Astrocyte (in vitro differentiated cells and primary cell): ENCODE results near the gene FEM1A. TPM values are rescaled to one million over a fixed set of nuclear protein-coding genes. Genes with fewer than 3 reads are reported as not detected.

Experiments
- DNase-seq: peaks from one replicate; pipeline ENCODE4 v3.0.0-alpha.2; 2010; ENCODE audit warnings: low read depth
- FAIRE-seq: peaks from 2 replicates; lab custom pipeline; 2011; peaks lifted over from hg19 to GRCh38; lab: Jason Lieb, UNC
- H2AFZ ChIP-seq: 2 replicates; pipeline ENCODE4 v1.6.0; 2012; ENCODE audit warnings: low read depth, low read length, inconsistent platforms
- H3K27ac ChIP-seq: 2 replicates; pipeline ENCODE4 v1.5.1; 2011; ENCODE audit warnings: low read depth, low read length, inconsistent platforms
- H3K27me3 ChIP-seq: 2 replicates; pipeline ENCODE4 v1.6.0; 2011; ENCODE audit warnings: low read length, inconsistent platforms; ENCODE audit not compliant: insufficient read depth
- H3K36me3 ChIP-seq: 2 replicates; pipeline ENCODE4 v1.5.1; 2011; ENCODE audit warnings: low read length, inconsistent platforms; ENCODE audit not compliant: insufficient read depth
- H3K4me1 ChIP-seq: 2 replicates; pipeline ENCODE4 v1.5.1; 2011; ENCODE audit warnings: low read length, inconsistent platforms; ENCODE audit not compliant: insufficient read depth
- H3K4me2 ChIP-seq: 2 replicates; pipeline ENCODE4 v1.6.0; 2012; ENCODE audit warnings: low read length, inconsistent platforms
- H3K4me3 ChIP-seq: 2 replicates; pipeline ENCODE4 v1.5.1; 2011; ENCODE audit warnings: low read depth, mild to moderate bottlenecking, low read length, inconsistent platforms; ENCODE audit not compliant: insufficient read depth
- H3K79me2 ChIP-seq: 2 replicates; pipeline ENCODE4 v1.6.0; 2012; ENCODE audit warnings: mild to moderate bottlenecking, low read length, inconsistent platforms; ENCODE audit not compliant: insufficient read depth
- H3K9ac ChIP-seq: 2 replicates; pipeline ENCODE4 v1.6.0; 2012; ENCODE audit warnings: mild to moderate bottlenecking, low read length, inconsistent platforms
- H3K9me3 ChIP-seq: 2 replicates; pipeline ENCODE4 v1.5.1; 2012; ENCODE audit warnings: low read depth, mild to moderate bottlenecking, low read length, inconsistent platforms; ENCODE audit not compliant: insufficient read depth
- H4K20me1 ChIP-seq: 2 replicates; pipeline ENCODE4 v1.6.0; 2012; ENCODE audit warnings: low read length, inconsistent platforms; ENCODE audit not compliant: insufficient read depth
- H3K27ac Mint-ChIP-seq: one replicate; pipeline ENCODE4 v1.8.0; 2021; ENCODE audit warnings: mild to moderate bottlenecking, mixed read lengths; ENCODE audit not compliant: unreplicated experiment
- H3K27me3 Mint-ChIP-seq: one replicate; pipeline ENCODE4 v1.8.0; 2021; ENCODE audit warnings: low read depth, mixed read lengths; ENCODE audit not compliant: unreplicated experiment
- H3K36me3 Mint-ChIP-seq: one replicate; pipeline ENCODE4 v1.8.0; 2021; ENCODE audit warnings: low read depth, mixed read lengths; ENCODE audit not compliant: unreplicated experiment
- H3K4me1 Mint-ChIP-seq: one replicate; pipeline ENCODE4 v1.8.0; 2021; ENCODE audit warnings: low read depth, mixed read lengths; ENCODE audit not compliant: unreplicated experiment
- H3K4me3 Mint-ChIP-seq: one replicate; pipeline ENCODE4 v1.8.0; 2021; ENCODE audit warnings: mild to moderate bottlenecking, moderate library complexity, mixed read lengths; ENCODE audit not compliant: unreplicated experiment
- H3K9me3 Mint-ChIP-seq: one replicate; pipeline ENCODE4 v1.8.0; 2021; ENCODE audit warnings: mild to moderate bottlenecking, mixed read lengths; ENCODE audit not compliant: unreplicated experiment
- EZH2 ChIP-seq: IDR thresholded peaks from 2 replicates; pipeline ENCODE4 v1.6.1; 2012; ENCODE audit warnings: mild to moderate bottlenecking, low read length, inconsistent platforms; ENCODE audit not compliant: insufficient read depth
- microRNA-seq: library from miRNA; unstranded; fragments of <30 nt; microRNA quantifications from one replicate; pipeline ENCODE4 v1.2.0, GENCODE V29; 2020
- total RNA-seq: library from RNA; stranded (reverse); gene quantifications from 2 replicates; pipeline ENCODE4 v1.2.1, GENCODE V29; 2021
- TF ChIP-seq, protein P1 (sequence below): IDR thresholded peaks from 2 replicates; pipeline ENCODE4 v1.5.1; 2011; ENCODE audit warnings: low read depth, mild to moderate bottlenecking, inconsistent platforms, low read length, moderate library complexity; ENCODE audit not compliant: insufficient read depth

Gene FEM1A
- total RNA-seq, 1 donor from 2014 or later: 12.0 TPM

DNA sequence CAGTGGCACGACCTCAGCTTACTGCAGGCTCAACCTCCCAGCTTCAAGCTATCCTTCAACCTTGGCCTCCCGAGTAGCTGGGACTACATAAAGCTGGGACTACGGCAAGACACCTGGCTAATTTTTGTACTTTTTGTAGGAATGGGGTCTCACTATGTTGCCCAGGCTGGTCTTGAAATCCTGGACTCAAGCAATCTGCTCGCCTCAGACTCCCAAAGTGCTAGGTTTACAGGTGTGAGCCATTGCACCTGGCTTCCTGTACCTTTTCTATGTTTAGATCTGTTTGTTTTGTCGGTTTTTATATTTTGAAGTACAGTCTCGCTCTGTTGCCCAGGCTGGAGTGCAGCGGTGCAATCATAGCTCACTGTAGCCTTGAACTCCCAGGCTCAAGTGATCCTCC lies 57.5 kb downstream of the FEM1A start:
- H3K36me3 Mint-ChIP-seq: peaks cover 14% of the 10 kb centered on the region
- H3K9me3 ChIP-seq: no peaks in the 10 kb centered on the region
- H4K20me1 ChIP-seq: peaks cover 15% of the 10 kb centered on the region
- peaks cover 2% of the 10 kb centered on the region for H3K79me2 ChIP-seq
- TF ChIP-seq EZH2: no peak
- TF ChIP-seq, protein P1, sequence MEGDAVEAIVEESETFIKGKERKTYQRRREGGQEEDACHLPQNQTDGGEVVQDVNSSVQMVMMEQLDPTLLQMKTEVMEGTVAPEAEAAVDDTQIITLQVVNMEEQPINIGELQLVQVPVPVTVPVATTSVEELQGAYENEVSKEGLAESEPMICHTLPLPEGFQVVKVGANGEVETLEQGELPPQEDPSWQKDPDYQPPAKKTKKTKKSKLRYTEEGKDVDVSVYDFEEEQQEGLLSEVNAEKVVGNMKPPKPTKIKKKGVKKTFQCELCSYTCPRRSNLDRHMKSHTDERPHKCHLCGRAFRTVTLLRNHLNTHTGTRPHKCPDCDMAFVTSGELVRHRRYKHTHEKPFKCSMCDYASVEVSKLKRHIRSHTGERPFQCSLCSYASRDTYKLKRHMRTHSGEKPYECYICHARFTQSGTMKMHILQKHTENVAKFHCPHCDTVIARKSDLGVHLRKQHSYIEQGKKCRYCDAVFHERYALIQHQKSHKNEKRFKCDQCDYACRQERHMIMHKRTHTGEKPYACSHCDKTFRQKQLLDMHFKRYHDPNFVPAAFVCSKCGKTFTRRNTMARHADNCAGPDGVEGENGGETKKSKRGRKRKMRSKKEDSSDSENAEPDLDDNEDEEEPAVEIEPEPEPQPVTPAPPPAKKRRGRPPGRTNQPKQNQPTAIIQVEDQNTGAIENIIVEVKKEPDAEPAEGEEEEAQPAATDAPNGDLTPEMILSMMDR: no peak
- peaks cover 2% of the 10 kb centered on the region for H3K4me1 ChIP-seq
- H3K27me3 ChIP-seq: no peaks in the 10 kb centered on the region
- no peak overlapping the region for H3K27ac ChIP-seq
- peaks cover 27% of the 10 kb centered on the region for H3K36me3 ChIP-seq
- H3K4me2 ChIP-seq: no peak overlapping the region
- H3K9ac ChIP-seq: no peak overlapping the region
- no peak for FAIRE-seq
- no peaks in the 10 kb centered on the region for H3K4me1 Mint-ChIP-seq
- H3K9me3 Mint-ChIP-seq: no peaks in the 10 kb centered on the region
- H3K4me3 ChIP-seq: no peak overlapping the region
- DNase-seq: no peak
- no peaks in the 10 kb centered on the region for H3K27me3 Mint-ChIP-seq
- no peak overlapping the region for H2AFZ ChIP-seq
- H3K27ac Mint-ChIP-seq: no peak overlapping the region
- no peak overlapping the region for H3K4me3 Mint-ChIP-seq

Small RNA genes lying within 50 kb of the gene (microRNA-seq; reads per million reads assigned to microRNA genes)
- gene MIR7-3: not detected

Other genes with a start within 250 kb of the FEM1A start
- 14.3 and 17.5 TPM in 2 replicates for gene SEMA6B, start 232.1 kb upstream of the FEM1A start, total RNA-seq
- 2.9 and 3.0 TPM in 2 replicates for gene TNFAIP8L1, start 152.2 kb upstream of the FEM1A start, total RNA-seq
- 131 and 153 TPM in 2 replicates for gene MYDGF, start 121.4 kb upstream of the FEM1A start, total RNA-seq
- 44.8 and 50.0 TPM in 2 replicates for gene DPP9, start 67.9 kb upstream of the FEM1A start, total RNA-seq
- gene TICAM1, start 40.0 kb downstream of the FEM1A start, total RNA-seq: 10.0 TPM in 2 replicates
- 148 and 157 TPM in 2 replicates for gene PLIN3, start 75.9 kb downstream of the FEM1A start, total RNA-seq
- gene ARRDC5, start 111.2 kb downstream of the FEM1A start, total RNA-seq: not detected in 2 replicates
- 11.8 and 16.2 TPM in 2 replicates for gene UHRF1, start 117.8 kb downstream of the FEM1A start, total RNA-seq
- gene KDM4B, start 177.4 kb downstream of the FEM1A start, total RNA-seq: 55.2 and 61.4 TPM in 2 replicates